A673 (cell line): ENCODE measurements around the gene MYT1.

Experiments used
- EZH2 ChIP-seq: fragments of 200-600 bp; sonication (generic); IDR thresholded peaks from 2 replicates; pipeline ENCODE4 v1.6.1; 2017; ENCODE audit warnings: borderline replicate concordance, low read depth, mild to moderate bottlenecking, mixed read lengths, antibody characterized with exemption, low read length; ENCODE audit not compliant: poor library complexity, severe bottlenecking
- TF ChIP-seq, protein P1 (sequence below): fragments of 300-800, 200-600 bp; sonication (generic); conservative IDR thresholded peaks from 2 replicates; pipeline ENCODE4 v1.5.1; 2017; ENCODE audit warnings: low read depth, mild to moderate bottlenecking, antibody characterized with exemption, low read length, moderate library complexity, mixed read lengths

DNA sequence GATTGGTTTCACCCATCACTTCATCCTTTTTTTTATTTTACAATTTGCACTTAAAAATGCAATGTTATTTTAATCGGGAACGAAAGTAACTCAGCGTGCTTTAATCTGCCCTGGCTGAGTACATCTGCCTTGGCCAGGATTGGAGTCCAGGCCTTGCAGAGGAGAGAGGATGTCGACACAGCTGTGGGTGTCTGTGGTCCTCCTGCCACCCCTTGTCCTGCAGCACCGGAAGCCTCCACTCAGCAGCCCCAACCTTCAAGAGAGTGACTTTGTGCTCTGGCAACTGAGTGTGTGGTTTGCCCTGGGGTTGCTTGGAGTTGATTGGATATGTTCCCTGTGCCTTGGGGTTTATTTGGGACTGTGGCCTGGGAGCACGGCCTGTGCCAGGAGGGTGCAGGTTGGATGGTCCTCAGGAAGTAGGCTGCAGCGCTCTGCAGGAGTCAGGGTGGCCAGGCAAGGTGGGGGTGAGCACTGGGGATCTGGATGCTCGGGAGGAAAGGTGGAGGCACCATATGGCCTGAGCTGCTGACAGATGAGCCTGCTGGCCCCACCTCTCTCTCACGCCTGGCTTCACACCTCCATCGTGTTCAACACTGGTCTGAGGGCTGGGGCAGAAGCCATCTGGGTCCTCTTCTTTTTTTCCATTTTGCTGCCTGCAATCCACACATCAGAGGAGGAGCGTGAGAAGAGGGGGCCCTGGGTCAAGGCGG lies 4.3 kb downstream of the MYT1 start:
- TF ChIP-seq, protein P1, sequence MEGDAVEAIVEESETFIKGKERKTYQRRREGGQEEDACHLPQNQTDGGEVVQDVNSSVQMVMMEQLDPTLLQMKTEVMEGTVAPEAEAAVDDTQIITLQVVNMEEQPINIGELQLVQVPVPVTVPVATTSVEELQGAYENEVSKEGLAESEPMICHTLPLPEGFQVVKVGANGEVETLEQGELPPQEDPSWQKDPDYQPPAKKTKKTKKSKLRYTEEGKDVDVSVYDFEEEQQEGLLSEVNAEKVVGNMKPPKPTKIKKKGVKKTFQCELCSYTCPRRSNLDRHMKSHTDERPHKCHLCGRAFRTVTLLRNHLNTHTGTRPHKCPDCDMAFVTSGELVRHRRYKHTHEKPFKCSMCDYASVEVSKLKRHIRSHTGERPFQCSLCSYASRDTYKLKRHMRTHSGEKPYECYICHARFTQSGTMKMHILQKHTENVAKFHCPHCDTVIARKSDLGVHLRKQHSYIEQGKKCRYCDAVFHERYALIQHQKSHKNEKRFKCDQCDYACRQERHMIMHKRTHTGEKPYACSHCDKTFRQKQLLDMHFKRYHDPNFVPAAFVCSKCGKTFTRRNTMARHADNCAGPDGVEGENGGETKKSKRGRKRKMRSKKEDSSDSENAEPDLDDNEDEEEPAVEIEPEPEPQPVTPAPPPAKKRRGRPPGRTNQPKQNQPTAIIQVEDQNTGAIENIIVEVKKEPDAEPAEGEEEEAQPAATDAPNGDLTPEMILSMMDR, result no peak
- TF ChIP-seq EZH2, result no peak
